MM.1S (cell line): ENCODE measurements around the gene SOX21.

ENCODE experiments used
- DNase-seq: peaks from one replicate; pipeline ENCODE4 v3.0.0-alpha.2; 2015
- H2AFZ ChIP-seq: fragments of 300-600 bp; sonication (generic); 2 replicates; pipeline ENCODE4 v1.6.0; 2016; ENCODE audit warnings: antibody characterized with exemption, low read length
- H3F3A ChIP-seq: fragments of 300-600 bp; sonication (generic); 2 replicates; pipeline ENCODE4 v1.6.1; 2016; ENCODE audit warnings: mild to moderate bottlenecking, antibody characterized with exemption, low read length, moderate library complexity, mixed read lengths; ENCODE audit not compliant: insufficient read depth
- H3K27ac ChIP-seq: fragments of 300-600 bp; sonication (generic); 2 replicates; pipeline ENCODE4 v1.5.1; 2016; ENCODE audit warnings: mild to moderate bottlenecking, low read length
- H3K27me3 ChIP-seq: fragments of 300-600 bp; sonication (generic); replicated peaks from 2 replicates; pipeline ENCODE4 v1.6.0; 2016; ENCODE audit warnings: low read length; ENCODE audit not compliant: insufficient read depth
- H3K36me3 ChIP-seq: fragments of 300-600 bp; sonication (generic); replicated peaks from 2 replicates; pipeline ENCODE4 v1.6.1; 2016; ENCODE audit warnings: mild to moderate bottlenecking, low read length, mixed read lengths; ENCODE audit not compliant: insufficient read depth
- H3K4me1 ChIP-seq: fragments of 300-600 bp; sonication (generic); 2 replicates; pipeline ENCODE4 v1.6.1; 2016; ENCODE audit warnings: low read length, mixed read lengths
- H3K4me2 ChIP-seq: fragments of 300-600 bp; sonication (generic); 2 replicates; pipeline ENCODE4 v1.6.0; 2016; ENCODE audit warnings: low read depth, low read length
- H3K4me3 ChIP-seq: fragments of 300-600 bp; sonication (generic); 2 replicates; pipeline ENCODE4 v1.5.1; 2016; ENCODE audit warnings: low read length, mixed read lengths
- H3K79me2 ChIP-seq: fragments of 300-600 bp; sonication (generic); 2 replicates; pipeline ENCODE4 v1.6.1; 2016; ENCODE audit warnings: mixed run types, low read length, mixed read lengths
- H3K9ac ChIP-seq: fragments of 300-600 bp; sonication (generic); 2 replicates; pipeline ENCODE4 v1.6.1; 2016; ENCODE audit warnings: low read length, mixed read lengths
- H3K9me2 ChIP-seq: fragments of 300-600 bp; sonication (generic); replicated peaks from 2 replicates; pipeline ENCODE4 v1.6.1; 2016; ENCODE audit warnings: mild to moderate bottlenecking, low read length, mixed read lengths; ENCODE audit not compliant: insufficient read depth
- H3K9me3 ChIP-seq: fragments of 300-600 bp; sonication (generic); replicated peaks from 2 replicates; pipeline ENCODE4 v1.6.1; 2016; ENCODE audit warnings: mild to moderate bottlenecking, low read length, mixed read lengths; ENCODE audit not compliant: insufficient read depth
- H4K20me1 ChIP-seq: fragments of 300-600 bp; sonication (generic); 2 replicates; pipeline ENCODE4 v1.6.1; 2016; ENCODE audit warnings: mild to moderate bottlenecking, low read length, moderate library complexity, mixed read lengths; ENCODE audit not compliant: insufficient read depth
- EZH2 ChIP-seq: fragments of 300-600 bp; sonication (generic); optimal IDR thresholded peaks from 2 replicates; pipeline ENCODE3; 2017; ENCODE audit warnings: low read depth, mild to moderate bottlenecking, antibody characterized with exemption, low read length, mixed read lengths
- EZH2phosphoT487 ChIP-seq: fragments of 300-600 bp; sonication (generic); IDR thresholded peaks from 2 replicates; pipeline ENCODE4 v1.6.1; 2018; ENCODE audit warnings: antibody characterized with exemption, low read length
- TF ChIP-seq, protein P1 (sequence below): fragments of 300-600 bp; sonication (generic); IDR thresholded peaks from 2 replicates; pipeline ENCODE4 v1.5.1; 2016; ENCODE audit warnings: antibody characterized with exemption, low read length, mixed read lengths

Gene SOX21

DNA sequence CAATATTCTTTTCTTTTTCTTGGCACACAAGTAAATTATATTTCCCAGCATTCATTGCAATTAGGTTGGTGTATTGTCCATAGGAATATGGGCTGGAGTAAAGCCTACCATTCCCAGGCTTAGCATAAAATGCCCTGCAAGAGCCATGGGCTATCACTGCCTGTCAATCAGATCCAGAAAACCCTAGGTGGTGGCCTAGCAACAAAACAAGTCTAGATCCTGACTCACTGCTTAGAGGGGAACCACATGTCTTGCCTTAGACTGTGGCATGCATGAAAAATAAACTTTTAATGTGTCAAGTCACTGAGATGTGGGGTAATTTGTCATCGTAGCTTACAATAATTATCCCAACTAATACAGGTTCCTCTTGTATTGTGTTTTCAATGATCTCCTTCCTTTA is 16.2 kb downstream of the SOX21 start:
- Histone ChIP-seq H3K9ac (no peak overlapping the region), H3K9me3 (no peaks in the 10 kb centered on the region), H3K9me2 (no peaks in the 10 kb centered on the region), H3K4me3 (no peak overlapping the region), H3K27ac (no peak overlapping the region), H3K4me1 (no peaks in the 10 kb centered on the region), H3F3A (no peaks in the 10 kb centered on the region), H4K20me1 (no peaks in the 10 kb centered on the region), H3K36me3 (no peaks in the 10 kb centered on the region), H3K79me2 (no peaks in the 10 kb centered on the region), H3K4me2 (no peak overlapping the region), H3K27me3 (no peaks in the 10 kb centered on the region), H2AFZ (no peak overlapping the region)
- DNase-seq, result no peak
- no peak for TF ChIP-seq EZH2
- TF ChIP-seq, protein P1, sequence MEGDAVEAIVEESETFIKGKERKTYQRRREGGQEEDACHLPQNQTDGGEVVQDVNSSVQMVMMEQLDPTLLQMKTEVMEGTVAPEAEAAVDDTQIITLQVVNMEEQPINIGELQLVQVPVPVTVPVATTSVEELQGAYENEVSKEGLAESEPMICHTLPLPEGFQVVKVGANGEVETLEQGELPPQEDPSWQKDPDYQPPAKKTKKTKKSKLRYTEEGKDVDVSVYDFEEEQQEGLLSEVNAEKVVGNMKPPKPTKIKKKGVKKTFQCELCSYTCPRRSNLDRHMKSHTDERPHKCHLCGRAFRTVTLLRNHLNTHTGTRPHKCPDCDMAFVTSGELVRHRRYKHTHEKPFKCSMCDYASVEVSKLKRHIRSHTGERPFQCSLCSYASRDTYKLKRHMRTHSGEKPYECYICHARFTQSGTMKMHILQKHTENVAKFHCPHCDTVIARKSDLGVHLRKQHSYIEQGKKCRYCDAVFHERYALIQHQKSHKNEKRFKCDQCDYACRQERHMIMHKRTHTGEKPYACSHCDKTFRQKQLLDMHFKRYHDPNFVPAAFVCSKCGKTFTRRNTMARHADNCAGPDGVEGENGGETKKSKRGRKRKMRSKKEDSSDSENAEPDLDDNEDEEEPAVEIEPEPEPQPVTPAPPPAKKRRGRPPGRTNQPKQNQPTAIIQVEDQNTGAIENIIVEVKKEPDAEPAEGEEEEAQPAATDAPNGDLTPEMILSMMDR, result no peak
- no peak for TF ChIP-seq EZH2phosphoT487

DNA sequence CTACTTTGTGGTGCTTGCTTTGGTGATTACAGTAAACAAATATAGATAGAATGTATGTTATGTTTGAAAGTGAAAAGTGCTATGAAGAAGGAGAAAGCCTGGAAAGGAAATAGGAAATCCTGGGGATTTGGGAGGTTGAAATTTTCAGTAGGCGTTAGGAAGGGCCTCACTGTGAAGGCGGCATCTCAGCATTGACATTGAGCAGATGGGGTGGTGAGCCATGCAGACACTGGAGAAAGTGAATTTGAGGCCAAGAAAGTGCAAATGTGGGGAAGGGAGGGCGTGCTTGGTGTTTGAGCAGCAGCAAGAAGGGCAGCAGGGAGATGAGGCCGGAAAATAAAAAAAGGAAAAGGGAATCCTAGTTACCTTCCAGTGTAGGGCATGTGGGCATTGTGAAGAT is 20.3 kb downstream of the SOX21 start:
- H3K79me2 ChIP-seq, result no peaks in the 10 kb centered on the region
- no peak overlapping the region for H3K4me2 ChIP-seq
- no peaks in the 10 kb centered on the region for H3K36me3 ChIP-seq
- H4K20me1 ChIP-seq, result no peaks in the 10 kb centered on the region
- H3K4me3 ChIP-seq, result no peak overlapping the region
- TF ChIP-seq EZH2phosphoT487 (no peak), EZH2 (no peak)
- TF ChIP-seq, protein P1, result no peak
- no peaks in the 10 kb centered on the region for H3K4me1 ChIP-seq
- no peaks in the 10 kb centered on the region for H3K9me2 ChIP-seq
- no peaks in the 10 kb centered on the region for H3K9me3 ChIP-seq
- H3K27ac ChIP-seq, result no peak overlapping the region
- no peaks in the 10 kb centered on the region for H3F3A ChIP-seq
- no peak overlapping the region for H3K9ac ChIP-seq
- no peak for DNase-seq
- H3K27me3 ChIP-seq, result no peaks in the 10 kb centered on the region
- no peak overlapping the region for H2AFZ ChIP-seq

GRCh38 chr13:94683409-94683808 is 28.9 kb downstream of the SOX21 start:
- DNase-seq, result no peak
- TF ChIP-seq EZH2 (no peak), EZH2phosphoT487 (no peak)
- TF ChIP-seq, protein P1, result no peak

More at GRCh38 chr13:94683409-94683808, 28.9 kb downstream of the SOX21 start:
- Histone ChIP-seq H3K27me3 (no peaks in the 10 kb centered on the region), H3K27ac (no peak overlapping the region), H3K4me3 (no peak overlapping the region), H2AFZ (no peak overlapping the region), H3F3A (no peaks in the 10 kb centered on the region), H3K4me2 (no peak overlapping the region), H3K79me2 (no peaks in the 10 kb centered on the region), H3K9me2 (no peaks in the 10 kb centered on the region), H4K20me1 (no peaks in the 10 kb centered on the region), H3K4me1 (no peaks in the 10 kb centered on the region), H3K36me3 (no peaks in the 10 kb centered on the region), H3K9ac (no peak overlapping the region), H3K9me3 (no peaks in the 10 kb centered on the region)
